ENCODE measurements around the gene CPVL.
A peak's percentile ranks its signal among the peaks of the same experiment; 100 is the strongest.

The CPVL gene

GRCh38 chr7:29146057-29146706 lies at the start of gene CPVL:
CPVL (minus strand) TSS chr7:29146537; CDS start chr7:29121061, 25,476 bp downstream.
- no peak for DNase-seq (ENCODE audit: low read depth in 1 of 2, low spot score in 1 of 2)

DNA sequence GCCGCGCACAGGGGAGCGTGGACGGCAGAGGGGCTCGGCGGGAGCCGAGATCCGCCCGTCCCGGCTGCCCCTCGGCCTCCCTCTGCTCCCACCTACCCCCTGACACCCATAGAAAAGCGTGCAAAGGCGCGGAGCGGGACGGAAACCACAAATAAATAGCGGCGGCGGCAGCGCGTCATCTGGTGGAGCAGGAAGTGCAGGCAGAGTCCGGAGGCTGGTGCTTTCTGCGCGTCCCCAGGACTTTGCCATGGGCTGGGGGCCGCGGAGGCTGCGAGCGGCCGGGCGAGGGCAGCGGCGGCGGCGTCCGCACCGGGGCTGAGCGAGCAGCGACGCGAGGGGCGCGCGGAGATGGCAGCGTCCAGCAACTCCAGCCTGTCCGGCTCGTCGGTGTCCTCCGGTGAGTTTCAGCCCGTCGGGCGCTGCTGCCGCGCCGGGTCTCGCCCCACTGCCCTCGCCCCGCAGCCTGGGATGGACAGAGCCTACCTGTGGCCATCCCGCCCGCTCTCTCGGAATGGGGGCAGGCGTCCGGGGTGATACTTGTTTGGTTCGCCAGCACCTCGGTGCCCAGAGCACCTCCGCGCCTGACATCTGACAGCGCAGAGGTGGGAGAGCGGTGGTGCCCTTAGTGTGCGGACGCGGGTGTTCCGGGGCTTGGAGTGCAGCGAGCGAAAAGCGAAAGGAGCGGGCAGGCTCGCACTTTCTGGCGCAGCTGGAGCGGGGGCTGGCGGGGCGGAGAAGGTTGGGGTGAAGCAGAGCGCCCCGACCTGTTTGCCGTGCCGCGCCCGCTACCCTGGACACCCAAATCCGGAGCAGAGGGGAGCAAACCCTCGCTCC lies 48.5 kb upstream of the CPVL start, which contains the start of gene CHN2:
TSS of gene CHN2 (plus strand) at position 182 of the 834 bp plus-strand sequence.
- no peak for DNase-seq (ENCODE audit: low read depth in 1 of 2, low spot score in 1 of 2)

DNA sequence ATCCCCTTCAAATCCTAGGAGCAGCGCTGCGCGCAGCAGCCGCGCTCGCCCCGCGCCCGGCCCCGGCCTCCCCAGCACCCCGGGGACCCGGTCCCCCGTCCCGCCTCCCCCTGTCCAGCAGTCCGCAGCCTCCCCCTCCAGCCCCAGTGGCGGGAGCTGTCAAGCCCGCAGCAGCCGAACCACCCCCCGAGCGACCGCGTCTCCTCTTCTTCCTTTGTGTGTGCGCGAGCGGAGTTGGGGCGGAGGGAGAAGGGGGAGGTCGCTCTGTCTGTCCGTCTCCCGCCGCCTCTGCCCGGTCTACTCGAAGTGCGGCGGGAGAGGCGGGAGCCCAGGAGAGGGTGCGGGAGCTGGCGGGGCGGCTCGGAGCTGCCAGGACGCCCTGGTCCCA lies 47.9 kb upstream of the CPVL start:
- no peak for DNase-seq (ENCODE audit: low read depth in 1 of 2, low spot score in 1 of 2)

DNA sequence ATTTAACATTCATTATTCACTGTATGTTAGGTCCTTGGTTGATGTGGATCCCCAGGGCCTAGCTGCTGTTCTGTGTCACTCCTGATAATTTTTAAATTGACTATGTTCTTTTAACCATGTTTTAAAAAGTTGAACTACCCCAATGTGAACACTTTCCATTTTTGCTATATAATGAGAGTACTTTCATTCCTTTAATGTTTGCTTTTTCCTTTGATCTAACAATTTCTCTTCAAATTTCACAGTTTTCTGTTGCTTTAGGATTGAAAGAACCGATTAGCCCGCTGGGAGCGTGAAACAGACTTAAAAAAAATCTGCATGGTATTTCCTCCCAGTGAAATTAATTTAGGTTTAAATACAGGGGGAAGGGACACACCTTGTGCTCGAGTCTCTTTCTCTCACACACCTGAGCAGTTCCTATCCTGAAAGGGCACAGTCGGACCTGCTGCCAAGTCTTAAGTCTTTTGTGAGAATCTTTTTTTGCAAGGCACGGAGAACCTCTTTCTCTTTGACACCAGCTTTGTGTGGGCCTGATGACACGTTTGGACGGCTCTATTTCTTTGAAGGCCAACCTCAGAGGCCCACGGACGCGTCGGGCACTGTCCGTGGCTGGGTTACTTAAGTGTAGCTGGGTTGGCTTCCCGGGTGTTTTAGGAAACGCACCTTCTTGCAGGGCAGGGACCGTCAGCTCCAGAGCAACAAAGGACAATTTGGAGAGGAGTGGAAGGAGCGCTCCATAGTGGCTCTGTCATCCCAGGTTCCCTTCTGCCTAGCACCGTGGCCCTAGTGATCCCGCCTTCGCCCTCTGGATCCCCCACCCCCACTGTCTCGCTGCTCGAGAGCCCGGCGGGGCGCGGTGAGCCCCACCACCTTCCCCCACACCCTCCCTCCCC lies 47.2 kb upstream of the CPVL start:
- no peak for DNase-seq (ENCODE audit: low read depth in 1 of 2, low spot score in 1 of 2)

- DNase-seq (ENCODE audit: low read depth in 1 of 2, low spot score in 1 of 2), result no peak
Observed at GRCh38 chr7:29192811-29193210, 46.5 kb upstream of the CPVL start.

DNA sequence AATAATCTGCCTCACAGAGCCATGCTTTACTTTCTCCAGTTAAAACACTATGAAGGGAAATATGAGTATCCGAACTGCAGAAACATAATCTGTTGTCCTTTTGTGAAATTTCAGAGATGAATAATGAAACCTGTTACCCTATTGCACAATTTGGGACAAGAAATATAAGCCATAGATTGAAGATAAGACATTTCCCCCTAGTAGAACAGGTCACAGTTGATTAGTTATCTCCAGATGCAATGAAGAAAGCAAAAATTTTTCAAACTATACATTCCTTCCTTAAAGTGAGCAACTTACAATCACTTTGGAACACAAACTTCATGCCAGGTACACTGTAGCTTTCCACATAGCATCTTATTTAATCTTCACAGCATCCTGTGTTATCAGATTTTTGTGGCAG lies 46.0 kb upstream of the CPVL start:
- DNase-seq (ENCODE audit: low read depth in 1 of 2, low spot score in 1 of 2), result no peak

- no peak for DNase-seq (ENCODE audit: low read depth in 1 of 2, low spot score in 1 of 2)
Observed at GRCh38 chr7:29190349-29191045, 44.2 kb upstream of the CPVL start.

- DNase-seq (ENCODE audit: low read depth in 1 of 2, low spot score in 1 of 2), result peak in 1 of 2 donors; percentile 14
Observed at GRCh38 chr7:29189743-29190201, 43.4 kb upstream of the CPVL start.

DNA sequence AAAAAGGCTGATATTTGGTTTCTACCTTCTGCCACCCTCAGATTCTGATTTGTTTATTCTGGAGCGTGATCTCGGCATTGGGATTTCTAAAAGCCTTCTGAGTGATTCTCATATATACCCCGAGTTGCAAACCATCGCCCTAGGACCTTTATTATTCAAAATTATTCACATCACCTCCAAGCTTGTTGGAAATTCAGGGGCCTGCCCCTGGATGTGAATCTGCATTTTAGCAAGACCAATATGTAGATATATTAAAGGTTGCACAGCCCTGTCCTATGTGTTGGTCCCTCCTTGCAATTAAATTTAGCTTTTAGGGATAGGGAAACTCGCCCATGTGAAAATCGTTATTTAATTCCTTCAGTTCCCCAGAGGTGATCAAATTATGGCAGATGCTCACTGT lies 39.3 kb upstream of the CPVL start:
- DNase-seq (ENCODE audit: low read depth in 1 of 2, low spot score in 1 of 2), result no peak

- no peak for DNase-seq (ENCODE audit: low read depth in 1 of 2, low spot score in 1 of 2)
Observed at GRCh38 chr7:29184599-29184998, 38.3 kb upstream of the CPVL start.

- DNase-seq (ENCODE audit: low read depth in 1 of 2, low spot score in 1 of 2), result no peak
Observed at GRCh38 chr7:29179115-29179514, 32.8 kb upstream of the CPVL start.

GRCh38 chr7:29177963-29178600 lies 31.7 kb upstream of the CPVL start:
- no peak for DNase-seq (ENCODE audit: low read depth in 1 of 2, low spot score in 1 of 2)

DNA sequence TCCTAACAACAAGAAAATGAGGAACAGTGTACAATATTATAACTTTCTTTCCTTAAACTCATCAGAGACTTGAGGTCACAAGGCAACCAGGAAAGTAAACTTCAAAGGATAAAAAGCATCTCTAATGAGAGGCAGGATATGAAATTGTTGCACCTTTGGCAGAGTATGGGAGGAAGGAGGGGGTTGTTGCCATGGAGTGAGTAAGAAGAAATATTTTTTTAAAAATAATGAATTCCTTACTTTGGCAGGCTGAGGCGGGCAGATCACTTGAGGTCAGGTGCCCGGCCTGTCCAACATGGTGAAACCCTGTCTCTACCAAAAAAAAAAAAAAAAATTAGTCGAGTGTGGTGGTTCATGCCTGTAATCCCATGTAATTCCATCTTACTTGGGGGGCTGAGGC lies 27.1 kb upstream of the CPVL start:
- DNase-seq (ENCODE audit: low read depth in 1 of 2, low spot score in 1 of 2), result no peak

GRCh38 chr7:29170781-29171180 lies 24.4 kb upstream of the CPVL start:
- DNase-seq (ENCODE audit: low read depth in 1 of 2, low spot score in 1 of 2), result no peak

DNA sequence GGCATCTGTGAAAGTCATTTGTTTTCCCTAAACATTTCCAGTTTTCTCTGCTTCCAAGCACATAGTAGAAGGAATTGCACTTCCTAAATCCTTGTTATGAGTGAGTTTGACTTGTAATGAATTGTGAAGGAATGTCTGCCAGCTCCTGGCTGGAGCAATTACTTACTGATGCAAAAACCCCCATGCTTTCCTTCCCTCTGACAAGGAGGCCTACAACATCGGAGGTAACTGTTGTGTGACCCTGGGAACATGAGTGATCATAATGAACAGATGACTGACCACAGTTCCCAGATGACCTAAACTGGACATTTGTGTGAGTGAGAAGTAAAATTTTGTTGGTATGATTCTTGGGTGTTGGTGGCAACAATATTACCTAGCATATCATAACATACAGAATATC lies 21.4 kb upstream of the CPVL start:
- DNase-seq (ENCODE audit: low read depth in 1 of 2, low spot score in 1 of 2), result no peak

GRCh38 chr7:29163854-29164253 lies 17.5 kb upstream of the CPVL start:
- no peak for DNase-seq (ENCODE audit: low read depth in 1 of 2, low spot score in 1 of 2)

DNA sequence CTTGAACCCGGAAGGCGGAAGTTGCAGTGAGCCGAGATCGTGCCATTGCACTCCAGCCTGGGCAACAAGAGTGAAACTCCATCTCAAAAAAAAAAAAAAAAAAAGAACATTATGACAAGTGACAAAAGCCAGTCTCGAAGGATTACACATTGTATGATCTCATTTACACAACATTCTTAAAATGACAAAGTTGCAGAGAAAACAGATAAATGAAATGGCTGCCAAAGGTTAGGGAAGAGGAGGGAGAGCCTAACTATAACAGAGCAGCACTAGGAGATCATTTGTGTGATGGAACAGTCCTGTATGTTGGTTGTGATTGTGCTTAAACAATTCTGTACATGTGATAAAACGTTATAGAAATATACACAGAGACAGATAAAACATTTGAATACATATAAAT lies 16.2 kb upstream of the CPVL start:
- no peak for DNase-seq (ENCODE audit: low read depth in 1 of 2, low spot score in 1 of 2)

GRCh38 chr7:29161231-29161630 lies 14.9 kb upstream of the CPVL start:
- no peak for DNase-seq (ENCODE audit: low read depth in 1 of 2, low spot score in 1 of 2)

- DNase-seq (ENCODE audit: low read depth in 1 of 2, low spot score in 1 of 2), result no peak
Observed at GRCh38 chr7:29160080-29160479, 13.7 kb upstream of the CPVL start.

- no peak for DNase-seq (ENCODE audit: low read depth in 1 of 2, low spot score in 1 of 2)
Observed at GRCh38 chr7:29158795-29159423, 12.6 kb upstream of the CPVL start.
